Activated CD4-positive, alpha-beta T cell treated with anti-CD3 and anti-CD28 coated beads for 24 hours (primary cell): ENCODE results near the gene TENM4.

Experiments used
- DNase-seq, 2 donors: peaks; one replicate each; pipeline ENCODE4 v3.0.0-alpha.2; 2020; ENCODE audit warnings: low read depth in 2 of 2

Gene TENM4

DNA sequence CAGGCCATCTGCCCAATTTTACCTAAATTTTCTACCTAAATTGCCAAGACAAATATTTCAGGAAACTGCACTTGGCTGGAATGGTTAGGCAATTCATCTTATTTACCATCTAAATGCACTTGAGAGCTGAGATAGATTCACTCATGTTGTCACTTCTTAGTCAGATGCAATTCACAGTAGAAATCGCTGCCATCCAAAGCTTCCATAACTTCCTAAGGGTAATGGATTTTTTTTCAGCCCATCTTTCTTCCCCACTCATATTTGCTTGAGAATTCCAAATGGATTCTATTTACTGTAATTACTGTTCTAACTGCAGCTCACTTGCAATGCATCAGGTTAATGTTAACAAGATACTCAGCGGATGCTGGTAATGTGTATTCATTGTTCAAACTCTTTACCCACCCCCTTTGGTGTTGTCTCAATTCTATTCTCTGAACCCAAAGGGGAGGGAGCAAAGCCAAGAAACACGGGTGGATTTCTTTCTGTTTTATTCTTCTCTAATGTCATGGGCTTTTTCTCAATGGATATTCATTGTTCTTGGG, 96.0 kb downstream of the TENM4 start:
- no peak for DNase-seq

DNA sequence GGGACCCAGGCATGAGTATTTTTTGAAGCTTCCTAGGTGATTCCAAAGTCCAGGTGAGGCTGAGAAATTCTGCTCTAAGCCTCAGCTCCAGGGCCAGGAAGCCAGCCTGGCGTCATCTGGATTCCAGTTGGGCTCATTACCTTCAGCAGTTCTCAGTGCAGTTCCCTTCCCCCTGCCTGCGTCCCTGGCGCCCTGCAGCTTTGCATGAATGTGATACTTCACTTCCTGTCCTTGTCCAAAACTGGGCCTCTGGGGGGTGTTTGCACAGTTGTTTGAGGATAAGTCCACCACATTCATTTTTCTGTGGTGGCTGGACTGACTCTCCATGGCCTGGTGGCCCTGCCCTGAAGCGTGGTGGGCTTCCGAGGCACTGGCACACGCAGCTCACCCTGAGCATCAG, 98.1 kb downstream of the TENM4 start:
- no peak for DNase-seq

DNA sequence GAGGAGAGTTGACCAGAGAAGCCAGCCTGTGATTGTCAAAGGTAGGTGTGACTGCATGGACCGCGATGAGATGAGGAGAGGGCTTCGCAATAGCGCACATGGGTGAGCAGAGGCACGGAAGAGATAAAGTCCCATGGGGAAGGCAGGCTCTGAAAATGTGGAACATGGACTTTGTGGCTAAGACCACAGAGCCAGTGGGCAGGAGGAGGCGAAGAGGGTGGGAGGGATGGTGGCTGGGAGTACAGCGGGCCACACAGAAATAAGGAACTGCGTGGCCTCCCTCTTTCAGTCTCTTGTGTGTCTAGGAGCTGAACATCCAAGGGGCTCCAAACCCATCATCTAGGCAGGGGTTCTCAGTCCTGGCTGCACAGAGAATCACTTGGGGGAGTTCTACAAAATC, 98.6 kb downstream of the TENM4 start:
- no peak for DNase-seq

DNA sequence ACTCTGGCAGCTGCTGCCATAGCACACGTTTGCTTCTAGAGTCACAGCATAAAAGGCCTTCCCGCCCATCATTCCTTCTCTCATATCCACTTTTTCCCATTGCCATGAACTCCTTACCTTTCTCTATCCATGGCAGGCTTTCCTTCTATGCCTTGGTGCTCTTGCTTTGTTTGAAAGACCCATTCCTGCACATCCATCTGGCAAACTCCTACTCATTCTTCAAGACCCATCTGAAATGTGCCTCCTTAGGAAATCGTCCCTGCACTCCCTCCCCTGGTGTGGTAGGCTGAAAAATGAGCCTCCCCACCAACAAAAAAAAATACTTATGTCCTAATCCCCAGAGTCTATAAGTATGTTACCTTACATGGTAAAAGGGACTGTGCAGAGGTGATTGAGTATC, 100.3 kb downstream of the TENM4 start:
- no peak for DNase-seq

DNA sequence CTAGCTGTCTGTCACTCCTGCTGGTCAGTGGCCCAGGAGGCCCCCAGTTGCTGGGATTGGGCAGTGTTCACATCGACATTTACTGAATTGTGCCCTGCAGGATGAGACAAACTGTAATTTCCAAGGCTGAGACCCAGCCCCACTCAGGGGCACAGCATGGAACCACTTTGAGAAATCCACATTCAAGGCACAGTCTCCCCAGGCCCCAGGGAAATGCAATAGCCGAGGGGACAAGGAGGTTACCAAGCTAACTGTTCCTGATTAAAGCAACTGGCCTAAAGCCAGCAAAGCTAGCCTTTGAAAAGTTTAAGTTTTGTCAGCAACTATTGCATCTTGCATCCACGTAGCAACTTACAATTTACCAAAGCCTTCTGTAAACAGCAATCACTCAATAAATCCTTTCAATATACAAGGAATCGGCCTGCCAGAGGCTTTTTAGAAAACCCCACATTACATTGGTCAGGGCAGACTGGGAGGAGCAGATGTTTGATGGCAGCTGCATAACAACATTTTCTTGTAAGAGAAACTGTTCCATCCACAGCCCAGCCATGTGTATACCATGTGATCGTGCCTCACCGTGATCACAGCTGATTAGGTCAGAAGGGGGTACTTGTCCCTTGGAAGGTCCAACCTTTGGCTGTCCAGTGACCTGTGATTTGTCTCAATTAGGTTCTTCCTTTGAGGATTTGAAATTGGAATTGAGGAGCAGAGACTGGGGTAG, 103.9 kb downstream of the TENM4 start:
- no peak for DNase-seq

DNA sequence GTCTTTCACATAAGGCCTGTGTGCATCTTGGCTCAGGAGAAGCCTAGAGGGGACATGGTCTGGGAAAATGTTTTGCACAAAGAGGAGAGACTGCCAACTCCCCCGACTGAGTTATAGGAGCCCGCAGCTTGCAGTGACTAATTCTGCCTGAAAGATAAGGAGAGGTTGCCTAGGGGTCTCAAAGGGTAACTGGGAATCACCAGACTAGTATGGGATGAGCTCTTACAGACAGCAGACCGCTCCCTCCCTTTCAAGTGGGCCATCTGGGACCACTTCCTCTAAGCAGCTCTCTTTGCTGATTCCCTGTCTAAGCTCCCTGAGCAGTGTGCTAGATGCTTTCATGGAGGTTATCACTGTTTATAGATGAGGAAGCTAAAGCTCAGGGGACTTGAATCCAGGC, 105.1 kb downstream of the TENM4 start:
- no peak for DNase-seq

DNA sequence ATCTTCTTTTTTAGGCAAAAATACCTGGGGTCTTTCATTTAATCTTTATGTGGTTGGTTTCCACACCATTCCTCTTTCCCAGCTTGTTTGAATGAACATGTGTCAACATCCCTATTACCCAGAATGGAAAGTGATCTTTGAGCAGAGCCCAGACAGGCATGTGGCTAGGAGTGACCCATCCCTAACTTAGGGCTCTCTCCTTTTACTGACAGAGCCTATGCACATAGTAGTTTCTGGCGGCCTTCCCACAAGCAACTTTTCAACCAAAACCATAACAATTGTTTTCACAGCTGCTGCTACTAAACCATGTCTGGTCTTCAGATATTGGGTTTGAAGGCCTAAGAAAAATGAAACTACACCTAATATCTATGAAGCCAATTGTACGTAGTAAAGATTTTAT, 107.5 kb downstream of the TENM4 start:
- no peak for DNase-seq

DNA sequence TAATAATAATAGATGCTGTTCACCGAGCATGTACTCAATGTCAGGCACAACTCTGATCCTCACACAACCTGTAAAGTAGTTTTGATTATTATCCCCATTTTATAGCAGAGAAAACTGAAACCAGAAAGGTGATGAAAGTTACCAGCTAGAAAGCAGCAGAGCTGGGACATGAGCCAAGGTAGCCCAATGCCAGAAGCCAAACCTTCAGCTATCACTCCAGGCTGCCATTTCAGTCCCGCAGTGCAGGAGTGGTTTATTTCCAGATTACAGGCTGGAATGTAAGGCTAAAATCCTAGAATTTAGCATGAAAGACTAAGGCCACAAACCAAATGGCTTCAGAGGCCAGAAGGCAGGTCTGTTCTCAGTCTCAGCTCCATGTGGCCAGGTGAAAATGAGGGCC, 108.8 kb downstream of the TENM4 start:
- DNase-seq, result no peak

DNA sequence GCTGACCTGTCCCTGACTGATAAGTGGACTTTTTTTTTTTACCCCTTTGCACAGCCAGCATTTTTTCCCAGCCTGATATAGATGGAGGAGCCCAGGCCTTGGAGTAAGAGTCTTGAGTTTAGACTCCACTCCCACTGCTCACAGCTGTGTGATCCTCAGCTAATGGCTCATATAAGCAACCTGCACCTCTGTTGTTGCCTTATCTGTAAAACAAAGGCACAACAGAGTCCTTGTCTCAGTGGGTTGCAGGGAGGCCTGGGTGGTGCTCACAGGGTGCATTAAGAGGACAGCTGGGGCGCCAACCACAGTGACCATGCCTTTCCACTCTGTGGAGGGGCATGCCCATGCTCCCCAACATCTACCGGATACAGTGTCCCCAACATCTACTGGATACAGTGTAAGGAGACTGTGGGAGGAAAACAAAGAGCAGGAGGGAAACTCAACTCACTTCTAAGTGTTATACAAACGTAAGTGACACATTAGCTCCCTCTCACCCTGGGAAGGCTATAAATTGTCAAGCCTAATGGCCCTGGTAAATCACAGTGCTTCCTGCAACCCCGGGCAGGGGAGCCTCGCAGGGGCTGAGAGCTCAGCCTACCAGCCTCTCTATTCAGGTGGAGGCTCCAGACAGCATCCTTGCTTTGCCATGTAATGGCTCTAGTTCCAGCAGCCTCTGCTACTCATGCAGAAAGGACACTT, 109.5 kb downstream of the TENM4 start:
- DNase-seq, result no peak

DNA sequence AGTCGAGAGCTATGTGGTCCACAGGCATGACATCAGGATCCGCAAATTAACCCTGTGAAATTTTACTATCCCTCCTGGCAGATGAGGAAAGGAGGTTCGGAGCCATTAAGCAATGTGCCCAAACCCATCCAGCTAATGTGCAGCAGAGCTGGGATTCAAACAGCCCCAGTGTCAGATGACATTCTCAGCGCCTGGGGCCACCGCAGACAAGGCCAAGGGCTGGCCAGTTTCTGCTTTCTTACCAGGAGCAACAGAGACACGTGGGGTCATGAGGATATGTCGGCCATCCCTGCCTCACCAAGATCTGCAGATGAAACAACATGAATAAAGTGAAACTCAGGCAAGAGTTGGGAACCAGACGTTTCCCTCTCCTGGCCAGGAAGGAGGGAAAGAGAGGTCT, 110.2 kb downstream of the TENM4 start:
- no peak for DNase-seq

DNA sequence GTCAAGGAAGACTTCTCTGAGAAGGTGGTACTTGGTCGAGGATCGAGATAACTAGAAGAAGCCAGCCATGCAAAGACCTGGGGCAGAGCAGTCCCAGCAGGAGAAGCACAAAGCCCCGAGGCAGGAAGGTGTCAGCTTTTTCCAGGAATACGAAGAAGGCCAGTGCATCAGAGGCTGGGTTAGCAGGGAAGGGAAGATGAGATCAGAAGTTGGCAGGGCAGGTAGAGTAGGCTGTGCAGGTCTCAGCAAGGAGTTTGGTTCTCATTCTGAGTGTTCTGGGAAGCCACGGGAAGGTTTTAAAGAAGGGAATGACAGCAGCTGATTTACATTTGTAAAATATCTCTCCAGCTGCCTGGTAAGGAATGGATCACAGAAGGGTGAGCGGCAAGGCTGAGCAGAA, 111.3 kb downstream of the TENM4 start:
- DNase-seq, result no peak

DNA sequence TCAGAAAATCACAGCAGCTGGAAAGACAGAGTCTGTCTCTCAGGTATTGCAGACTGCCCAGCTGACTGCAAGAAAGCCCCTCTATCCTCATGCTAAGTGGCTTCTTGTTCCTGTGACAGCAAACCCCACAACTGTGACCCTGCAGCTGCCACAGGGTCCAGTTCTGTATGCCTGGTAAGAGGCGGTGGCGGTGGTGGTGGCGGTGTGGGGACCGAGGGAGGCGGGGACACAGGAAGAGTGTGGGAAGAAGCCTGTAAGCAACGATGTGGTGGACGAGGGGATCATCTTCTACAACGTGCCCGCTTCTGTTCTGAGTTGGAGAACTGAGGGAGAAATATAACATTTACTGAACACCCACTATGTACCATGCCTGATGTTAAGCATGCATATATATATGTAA, 112.4 kb downstream of the TENM4 start:
- DNase-seq, result no peak

DNA sequence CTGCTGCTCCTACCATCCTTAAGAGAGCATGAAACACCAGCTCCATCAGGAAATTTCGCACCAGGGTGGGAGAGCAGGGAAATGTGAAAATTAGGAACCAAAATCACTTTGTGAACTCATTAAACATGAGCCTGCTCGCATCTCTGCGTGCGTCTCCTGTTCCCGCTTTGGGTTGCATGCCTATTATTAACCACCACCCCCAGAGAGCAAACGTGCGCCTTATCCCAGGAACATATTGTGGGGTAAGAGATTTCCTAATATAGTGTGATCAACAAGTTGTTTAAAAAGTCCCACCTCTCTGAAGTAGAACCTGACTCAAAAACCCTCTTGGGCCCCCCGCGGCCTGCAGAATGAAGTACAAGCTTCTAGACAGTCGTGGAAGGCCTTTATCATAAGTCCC, 115.0 kb downstream of the TENM4 start:
- no peak for DNase-seq

DNA sequence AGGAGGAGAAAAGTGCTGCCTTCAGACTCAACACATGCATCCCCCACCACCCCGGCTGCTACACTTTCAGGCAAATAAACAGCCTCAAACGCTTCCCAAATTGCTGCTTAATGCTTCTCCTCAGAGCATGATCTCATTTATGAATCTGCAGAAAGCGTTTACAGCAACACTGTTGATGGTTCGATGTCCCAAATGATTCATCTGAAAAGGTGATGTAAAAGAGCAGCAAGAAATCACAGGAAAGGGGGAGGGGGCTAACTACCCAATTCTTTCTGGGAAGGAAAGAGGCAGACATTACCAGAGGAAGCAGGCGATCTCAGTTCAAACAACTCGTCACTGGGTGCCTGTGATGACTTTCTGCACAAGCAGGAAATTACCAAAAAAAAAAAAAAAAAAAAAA, 119.6 kb downstream of the TENM4 start:
- DNase-seq, result no peak

DNA sequence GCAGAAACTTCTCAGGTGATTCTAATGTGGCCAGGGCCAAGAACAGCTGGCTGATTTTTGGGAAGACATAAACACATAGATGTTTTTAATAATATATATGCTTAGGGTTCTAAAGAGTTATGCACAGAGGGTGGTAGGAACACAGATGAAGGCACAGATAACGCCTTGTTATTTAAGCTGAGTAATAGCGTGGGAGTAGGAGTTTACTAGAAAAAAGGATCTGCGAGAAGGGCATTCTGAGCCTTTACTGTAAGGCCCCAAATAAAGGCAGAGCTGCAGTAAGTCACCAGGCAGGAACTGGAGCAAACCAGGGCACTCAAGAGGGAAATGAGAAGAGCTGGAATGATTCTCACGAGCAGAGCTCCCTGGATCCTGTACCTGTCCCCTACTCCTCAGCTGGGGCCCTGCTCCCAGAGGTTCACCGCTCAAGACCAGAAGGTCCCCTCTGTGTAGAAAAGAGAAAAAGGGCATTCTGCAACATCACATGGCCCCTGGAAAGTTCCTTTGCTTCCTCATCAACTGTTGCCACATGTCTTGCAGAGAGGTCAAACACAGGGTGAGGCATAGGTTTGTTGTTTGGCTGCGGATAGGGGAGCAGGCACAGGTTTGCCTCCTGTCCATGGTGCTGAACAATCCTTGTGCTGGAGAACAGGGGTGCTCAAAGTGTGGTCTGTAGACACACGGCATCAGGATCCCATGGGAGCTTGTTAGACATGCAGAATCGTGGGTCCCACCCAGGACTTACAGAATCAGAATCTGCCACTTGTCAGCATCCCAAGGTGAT, 125.7 kb downstream of the TENM4 start:
- no peak for DNase-seq

DNA sequence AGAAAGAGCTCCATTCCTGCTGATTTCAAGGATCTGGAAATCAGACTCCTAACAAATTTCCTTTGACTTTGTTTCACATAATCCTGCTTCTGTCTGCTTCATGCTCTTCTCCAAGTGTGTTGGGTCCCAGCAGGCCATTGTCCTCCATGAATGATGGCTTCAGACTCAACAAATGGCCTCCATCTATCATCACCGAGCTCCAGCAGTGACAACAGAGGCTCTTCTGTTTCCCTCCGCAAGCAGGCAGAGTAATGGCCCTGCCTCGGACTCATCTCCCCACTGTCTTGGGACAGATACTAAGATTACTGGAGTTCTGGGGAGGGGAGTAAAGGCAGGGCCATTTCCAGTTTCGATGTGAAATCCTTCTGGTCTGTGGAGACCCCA, 127.3 kb downstream of the TENM4 start:
- no peak for DNase-seq

DNA sequence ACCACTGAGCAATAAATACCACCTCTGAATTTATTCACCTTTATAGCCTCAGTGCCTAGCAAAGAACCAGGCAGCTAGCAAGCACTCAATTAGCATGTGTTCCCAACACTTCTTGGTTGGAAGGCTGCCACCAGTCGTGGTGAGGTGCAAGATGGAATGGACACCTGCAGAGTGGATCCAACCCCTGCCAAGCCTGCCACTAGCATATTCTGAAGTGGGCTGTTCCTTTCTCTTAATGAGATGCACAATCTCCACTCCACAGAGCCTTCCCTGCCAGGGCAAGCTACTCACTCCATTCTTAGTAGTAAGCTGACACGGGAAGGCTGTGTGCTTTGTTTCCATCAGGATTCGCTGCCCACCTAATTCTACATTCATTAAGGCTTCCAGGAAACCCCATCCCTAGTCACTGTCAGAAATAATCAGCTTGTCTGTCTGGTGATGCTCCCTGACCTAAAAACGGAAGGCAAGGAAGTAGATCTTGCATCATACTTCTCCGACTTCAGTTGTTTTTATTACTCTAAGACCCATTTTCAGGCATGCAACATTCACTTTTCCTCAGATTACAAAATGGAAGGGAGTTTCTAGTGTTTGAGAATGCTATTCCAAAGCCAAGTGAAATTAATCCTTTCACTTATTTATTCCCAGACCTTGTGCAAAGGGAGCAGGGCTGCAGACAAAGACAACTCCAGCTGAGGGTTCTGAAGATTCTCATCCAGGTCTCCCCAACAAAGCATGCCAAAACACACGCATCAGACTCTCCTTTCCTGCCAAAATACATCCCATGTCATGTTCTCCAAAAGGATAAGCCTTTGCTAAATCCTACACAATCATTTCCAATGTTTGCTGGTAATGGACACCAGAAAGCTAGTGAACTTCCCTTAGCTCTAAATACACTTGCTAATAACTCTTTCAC, 128.0 kb downstream of the TENM4 start:
- DNase-seq, result no peak

DNA sequence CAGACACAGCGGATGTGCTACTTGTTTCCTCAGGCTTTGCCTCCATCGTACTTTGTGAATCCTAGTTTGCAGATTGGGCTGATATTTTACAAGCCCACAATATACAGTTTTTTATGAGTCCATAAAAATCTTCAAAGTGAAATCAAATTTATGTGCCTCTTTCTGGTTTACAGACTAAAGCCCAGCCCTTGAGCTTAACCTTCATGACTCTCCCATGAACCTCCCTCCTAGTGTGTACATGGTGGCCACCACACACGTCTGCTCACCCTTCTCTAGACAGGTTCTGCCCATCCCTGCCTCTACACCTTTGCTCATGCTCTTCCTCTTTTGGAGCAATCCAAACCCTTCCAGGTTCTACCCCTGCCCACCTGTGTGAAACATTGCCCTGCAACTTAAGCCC, 129.4 kb downstream of the TENM4 start:
- no peak for DNase-seq

DNA sequence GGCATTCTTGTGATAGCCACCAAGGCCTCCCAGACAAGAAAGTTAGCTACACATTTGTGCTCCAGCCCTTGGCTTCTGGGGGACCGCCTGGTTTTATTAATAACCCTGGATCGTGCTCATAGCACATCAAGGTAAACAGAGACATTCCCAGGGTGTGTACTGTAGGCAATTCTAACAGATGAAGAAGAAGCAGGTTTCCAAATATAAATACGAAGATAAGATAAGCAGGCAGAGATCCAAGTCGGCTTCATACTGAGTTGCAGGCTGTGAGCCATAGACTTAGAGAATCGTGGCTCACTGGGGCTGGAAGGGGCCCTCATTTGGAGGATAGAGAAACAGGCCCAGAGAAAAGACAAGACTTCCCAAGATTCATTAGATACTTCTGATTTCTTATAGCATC, 131.4 kb downstream of the TENM4 start:
- no peak for DNase-seq

DNA sequence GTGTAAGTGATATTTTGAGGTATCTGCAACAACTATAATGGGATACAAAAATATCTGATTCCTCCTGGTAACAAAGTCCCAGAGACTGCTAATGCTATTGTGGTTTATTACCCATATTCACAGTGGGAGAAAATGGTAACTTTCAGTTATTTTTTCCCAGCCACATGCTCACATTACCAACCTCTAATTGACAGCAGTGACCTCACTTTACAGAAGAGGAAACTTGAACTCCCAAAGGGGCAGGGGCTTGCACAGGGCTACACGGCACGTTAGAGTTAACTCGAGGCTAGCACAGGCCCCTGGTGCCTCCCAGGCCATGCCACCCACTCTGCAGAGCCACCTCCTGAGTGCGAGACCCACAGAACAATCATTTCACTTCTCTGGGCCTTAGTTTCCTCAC, 132.4 kb downstream of the TENM4 start:
- DNase-seq, result no peak

DNA sequence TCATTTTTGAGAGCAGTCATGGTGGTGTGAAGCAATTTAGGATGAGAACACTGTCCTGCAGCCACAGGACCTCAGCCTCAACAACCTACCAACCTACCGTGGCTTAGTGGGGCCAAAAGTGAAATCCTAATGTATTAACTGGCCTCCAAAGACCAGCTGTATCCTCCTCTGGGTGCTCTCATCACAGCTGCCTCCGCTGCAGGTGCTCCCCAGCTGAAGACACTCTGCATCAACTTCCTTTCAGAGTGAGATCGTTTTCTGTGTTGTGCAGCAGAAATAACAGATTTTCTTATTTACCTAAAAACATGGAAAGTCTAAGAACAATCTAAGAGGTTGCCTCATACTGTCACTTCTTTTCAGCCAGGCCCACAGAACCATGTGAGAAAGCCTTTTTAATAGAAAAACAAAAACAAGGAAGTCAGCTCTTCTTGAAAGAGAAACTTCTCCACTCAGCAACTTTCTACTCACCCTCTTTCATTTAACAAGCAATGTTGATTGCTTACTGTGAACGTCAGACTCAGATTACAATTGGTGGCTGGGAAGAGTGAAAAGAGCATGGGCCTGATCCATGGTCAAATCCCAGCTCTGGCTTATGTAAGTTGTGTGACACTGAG, 136.1 kb downstream of the TENM4 start:
- DNase-seq, result no peak
